Measurements from ENCODE around the gene ZWILCH.
"Not testable (repeated sequence)": the region's sequence is repeated elsewhere in the genome, so short reads cannot be mapped to it uniquely, and the experiment has no call there.

Gene ZWILCH

DNA sequence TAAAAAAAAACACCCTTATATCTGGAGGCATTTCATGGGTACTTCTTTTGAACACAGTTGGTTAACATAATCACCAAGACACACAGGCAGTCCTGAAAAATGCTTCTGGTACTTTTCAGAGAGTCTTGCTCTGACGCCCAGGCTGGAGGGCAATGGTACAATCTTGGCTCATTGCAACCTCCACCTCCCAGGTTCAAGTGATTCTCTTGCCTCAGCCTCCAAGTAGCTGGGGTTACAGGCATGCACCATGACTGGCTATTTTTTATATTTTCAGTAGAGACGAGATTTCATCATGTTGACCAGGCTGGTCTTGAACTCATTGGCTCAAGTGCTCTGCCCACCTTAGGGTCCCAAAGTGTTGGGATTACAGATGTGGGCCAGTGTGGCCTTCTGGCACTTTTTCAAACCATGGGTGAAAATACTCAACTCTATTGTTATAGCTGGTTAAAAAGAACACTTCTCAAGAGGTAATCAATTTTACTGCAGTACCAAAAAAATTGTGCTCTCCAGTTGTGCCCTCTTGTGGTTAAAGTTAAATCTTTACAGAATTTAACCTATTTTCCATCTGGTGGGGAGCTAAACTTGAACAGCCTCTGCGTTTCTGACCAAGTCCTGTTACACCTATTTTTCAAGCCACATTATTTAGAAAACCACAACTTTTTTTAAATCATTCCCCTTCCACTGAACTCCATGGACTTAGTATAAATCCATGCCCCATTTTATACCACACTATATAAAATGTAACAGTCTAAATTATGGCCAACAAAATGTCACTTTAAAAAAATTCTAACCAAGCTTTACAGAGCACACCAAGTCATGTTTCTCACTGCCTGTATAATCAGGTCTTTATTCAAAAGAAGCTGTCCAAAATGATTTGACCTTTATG is 6.4 kb upstream of the ZWILCH start:
- H3K36me3 ChIP-seq (ENCODE audit: insufficient read depth, low read length), result peaks cover 56% of the 10 kb centered on the region

DNA sequence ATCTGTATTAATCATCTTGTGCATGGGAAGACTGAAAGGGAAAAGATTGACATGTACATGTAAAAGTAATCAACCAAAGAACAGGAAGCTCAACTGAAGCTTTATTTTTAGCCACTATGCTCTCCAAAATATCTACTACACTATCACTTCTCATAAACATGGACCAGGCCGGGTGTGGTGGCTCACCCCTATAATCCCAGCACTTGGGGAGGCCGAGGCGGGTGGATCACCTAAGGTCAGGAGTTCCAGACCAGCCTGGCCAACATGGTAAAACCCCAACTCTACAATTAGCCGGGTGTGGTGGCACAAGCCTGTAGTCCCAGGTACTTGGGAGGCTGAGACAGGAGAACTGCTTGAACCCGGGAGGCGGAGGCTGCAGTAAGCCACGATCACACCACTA is 4.8 kb upstream of the ZWILCH start:
- H3K4me1 ChIP-seq (ENCODE audit: insufficient read depth, low read length); H3K9ac ChIP-seq (ENCODE audit: low read depth, low read length); H3K9me3 ChIP-seq (ENCODE audit: control insufficient read depth, insufficient read depth, low read length): not testable (repeated sequence)
- H3K36me3 ChIP-seq (ENCODE audit: insufficient read depth, low read length), result peaks cover 52% of the 10 kb centered on the region

More for the DNA sequence above, 6.4 kb upstream of the ZWILCH start:
- Histone ChIP-seq H3K9me3 (ENCODE audit: control insufficient read depth, insufficient read depth, low read length) (no peaks in the 10 kb centered on the region), H3K9ac (ENCODE audit: low read depth, low read length) (no peak overlapping the region), H3K4me1 (ENCODE audit: insufficient read depth, low read length) (peaks cover 8% of the 10 kb centered on the region)

DNA sequence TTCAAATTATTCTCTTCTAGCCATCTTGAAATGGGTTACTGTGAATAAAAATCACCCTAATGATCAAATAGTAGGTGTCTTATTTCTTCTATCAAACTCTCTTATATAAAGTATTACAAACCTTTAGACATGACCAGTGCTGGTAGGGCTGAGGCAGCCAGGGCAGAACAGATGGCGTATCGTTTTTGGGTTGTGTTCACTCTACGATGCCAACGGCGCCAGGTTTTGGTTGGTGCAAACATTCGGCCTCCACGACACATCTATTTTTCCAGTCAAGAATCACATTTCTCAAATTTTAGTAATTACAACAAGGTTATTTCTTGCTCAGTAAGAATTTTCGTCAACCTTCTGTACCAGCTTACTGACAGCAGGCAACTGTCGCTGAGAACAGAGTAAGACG is 2.6 kb upstream of the ZWILCH start:
- Histone ChIP-seq H3K36me3 (ENCODE audit: insufficient read depth, low read length) (peaks cover 52% of the 10 kb centered on the region), H3K9me3 (ENCODE audit: control insufficient read depth, insufficient read depth, low read length) (no peaks in the 10 kb centered on the region), H3K4me1 (ENCODE audit: insufficient read depth, low read length) (peaks cover 5% of the 10 kb centered on the region; the same call in 1 of the 2 replicates), H3K9ac (ENCODE audit: low read depth, low read length) (no peak overlapping the region)

DNA sequence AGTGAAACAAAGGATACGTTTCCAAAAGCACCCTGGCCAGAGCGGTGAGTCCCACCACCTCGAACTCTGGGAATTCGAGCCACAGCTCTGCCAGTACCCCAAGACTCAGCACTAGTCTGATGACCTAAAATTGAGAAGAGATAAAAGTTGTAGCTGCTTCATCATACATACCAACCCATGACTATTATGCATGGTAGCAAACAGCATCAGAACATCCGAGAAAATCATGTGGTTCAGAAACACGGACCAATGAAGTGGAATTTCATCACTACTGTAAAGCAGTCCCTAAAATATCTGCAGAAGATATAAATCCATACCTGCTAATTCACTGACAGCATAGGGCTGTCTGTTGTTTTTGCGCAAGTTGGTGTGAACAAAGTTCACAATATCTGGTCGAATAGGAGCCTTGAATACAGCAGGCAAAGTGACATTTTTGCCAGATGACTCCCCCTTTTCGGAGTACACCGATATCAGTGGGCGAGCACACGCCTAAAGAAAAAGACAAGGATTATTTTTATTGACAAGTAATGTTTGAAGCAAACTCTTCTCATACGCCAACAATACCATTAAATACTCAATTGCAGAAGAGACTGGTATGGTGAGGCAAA is 2.0 kb upstream of the ZWILCH start:
- not testable (repeated sequence) for H3K9me3 ChIP-seq (ENCODE audit: control insufficient read depth, insufficient read depth, low read length); H3K4me1 ChIP-seq (ENCODE audit: insufficient read depth, low read length)
- H3K36me3 ChIP-seq (ENCODE audit: insufficient read depth, low read length), result peaks cover 50% of the 10 kb centered on the region
- H3K9ac ChIP-seq (ENCODE audit: low read depth, low read length), result peak overlapping the region; percentile 98

DNA sequence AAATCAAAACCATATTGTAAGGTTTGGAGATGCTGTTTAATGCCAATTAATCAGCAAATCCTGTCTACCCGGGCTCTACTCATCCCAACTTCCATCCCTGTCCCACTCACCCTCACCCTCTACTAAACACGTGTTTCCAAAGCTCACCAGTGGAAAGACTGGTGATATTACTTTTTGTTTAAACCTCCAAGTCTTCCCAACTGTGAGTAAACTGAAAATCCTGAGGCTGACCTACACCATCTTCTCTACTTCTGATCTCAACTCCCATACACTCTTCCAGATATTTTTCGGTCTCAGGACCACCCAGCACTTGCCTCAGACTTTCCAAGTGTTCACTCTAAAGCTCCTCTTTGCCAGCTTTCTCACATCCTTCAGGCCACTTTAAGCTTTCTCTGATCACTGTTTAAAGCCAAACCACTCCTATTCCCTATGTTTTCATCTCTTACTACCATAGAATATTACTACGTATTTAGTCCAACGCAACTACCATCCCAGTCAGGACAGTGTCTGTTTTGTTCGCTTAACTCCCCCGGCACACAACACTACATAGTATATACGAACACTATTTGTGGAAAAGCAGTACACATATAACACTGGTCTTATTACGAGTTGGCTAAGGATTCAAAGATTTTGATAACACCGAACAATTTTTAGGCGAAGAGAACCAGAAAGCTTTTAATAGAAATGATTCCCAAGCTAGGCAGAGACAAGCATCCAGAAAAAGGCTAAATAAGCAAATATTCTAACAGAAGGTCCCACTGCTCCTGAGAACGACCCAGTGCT is 1.2 kb upstream of the ZWILCH start:
- Histone ChIP-seq H3K4me1 (ENCODE audit: insufficient read depth, low read length) (peaks cover 5% of the 10 kb centered on the region; the same call in 1 of the 2 replicates), H3K9me3 (ENCODE audit: control insufficient read depth, insufficient read depth, low read length) (no peaks in the 10 kb centered on the region), H3K9ac (ENCODE audit: low read depth, low read length) (peak overlapping the region; percentile 98), H3K36me3 (ENCODE audit: insufficient read depth, low read length) (peaks cover 42% of the 10 kb centered on the region)

DNA sequence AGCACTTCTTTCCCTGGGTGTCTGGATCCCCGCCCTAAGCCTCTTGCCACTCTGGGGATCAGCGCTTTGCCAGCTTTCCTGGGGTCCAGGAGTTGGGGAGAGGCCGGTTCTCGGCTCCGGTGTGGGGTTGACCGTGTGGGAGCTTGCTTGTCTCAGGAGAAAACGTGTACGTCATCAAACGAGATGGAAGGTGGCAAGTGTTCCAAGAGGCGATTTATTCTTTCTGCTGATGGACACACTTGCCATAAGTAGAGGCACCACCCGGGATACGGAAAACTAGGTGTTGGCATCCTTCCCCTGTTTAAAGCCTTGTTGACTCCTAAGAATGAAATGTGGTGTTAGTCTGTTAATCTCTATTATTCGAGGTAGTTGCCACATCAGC is 295 bp downstream of the ZWILCH start:
- Histone ChIP-seq H3K36me3 (ENCODE audit: insufficient read depth, low read length) (peaks cover 35% of the 10 kb centered on the region), H3K9ac (ENCODE audit: low read depth, low read length) (peak overlapping the region; percentile 98), H3K4me1 (ENCODE audit: insufficient read depth, low read length) (peaks cover 5% of the 10 kb centered on the region; the same call in 1 of the 2 replicates), H3K9me3 (ENCODE audit: control insufficient read depth, insufficient read depth, low read length) (no peaks in the 10 kb centered on the region)

DNA sequence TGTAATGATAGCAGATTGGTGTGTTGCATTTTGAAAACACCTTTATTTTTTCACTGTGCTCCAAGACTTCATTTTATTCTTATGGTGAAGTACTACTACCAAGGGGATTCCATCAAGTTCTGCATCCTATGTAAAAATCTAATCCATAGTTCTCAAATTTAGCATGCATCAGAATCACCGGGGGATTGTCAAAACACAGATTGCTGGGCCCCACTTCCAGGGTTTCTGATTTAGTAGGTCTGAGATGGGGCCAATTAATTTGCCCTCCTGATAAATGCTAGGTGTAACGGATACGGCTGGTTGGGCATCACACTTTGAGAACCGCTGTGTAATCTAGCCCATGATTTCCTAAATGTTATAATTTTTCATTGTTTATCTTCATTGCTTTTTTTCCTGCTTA is 692 bp downstream of the ZWILCH start:
- Histone ChIP-seq H3K36me3 (ENCODE audit: insufficient read depth, low read length) (peaks cover 33% of the 10 kb centered on the region), H3K4me1 (ENCODE audit: insufficient read depth, low read length) (peaks cover 5% of the 10 kb centered on the region; the same call in 1 of the 2 replicates), H3K9ac (ENCODE audit: low read depth, low read length) (peak overlapping the region; percentile 98), H3K9me3 (ENCODE audit: control insufficient read depth, insufficient read depth, low read length) (no peaks in the 10 kb centered on the region)

DNA sequence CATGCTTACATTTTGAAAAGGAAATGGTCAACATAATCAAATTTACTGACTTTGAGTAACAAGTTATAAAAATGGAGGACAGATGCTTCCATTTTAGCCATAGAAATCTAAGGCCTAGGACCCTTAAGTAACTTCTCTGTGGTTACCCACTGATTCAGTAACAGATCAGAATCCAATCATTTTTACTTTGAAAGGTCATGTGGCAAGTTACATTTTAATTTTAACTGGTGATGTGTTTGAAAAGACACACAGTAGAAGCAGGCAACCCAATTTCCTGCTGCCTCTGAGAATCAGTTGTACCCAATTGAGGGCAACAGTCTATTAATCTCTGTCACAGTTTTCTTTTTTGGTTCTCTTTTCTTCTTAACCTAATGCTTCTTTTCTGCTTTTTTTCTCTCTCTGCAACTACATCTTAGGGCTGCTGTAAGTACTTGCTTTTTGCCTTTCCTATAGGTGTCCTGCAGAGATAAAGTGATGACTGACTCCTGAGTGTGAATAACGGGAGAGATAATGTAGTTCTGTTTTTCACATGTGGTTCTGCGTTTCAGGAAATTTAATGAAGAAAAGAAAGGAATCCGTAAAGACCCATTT is 3.3 kb downstream of the ZWILCH start:
- Histone ChIP-seq H3K9me3 (ENCODE audit: control insufficient read depth, insufficient read depth, low read length) (no peaks in the 10 kb centered on the region), H3K36me3 (ENCODE audit: insufficient read depth, low read length) (peaks cover 12% of the 10 kb centered on the region; the same call in 1 of the 2 replicates), H3K4me1 (ENCODE audit: insufficient read depth, low read length) (no peaks in the 10 kb centered on the region; the same call in 1 of the 2 replicates), H3K9ac (ENCODE audit: low read depth, low read length) (no peak overlapping the region)

DNA sequence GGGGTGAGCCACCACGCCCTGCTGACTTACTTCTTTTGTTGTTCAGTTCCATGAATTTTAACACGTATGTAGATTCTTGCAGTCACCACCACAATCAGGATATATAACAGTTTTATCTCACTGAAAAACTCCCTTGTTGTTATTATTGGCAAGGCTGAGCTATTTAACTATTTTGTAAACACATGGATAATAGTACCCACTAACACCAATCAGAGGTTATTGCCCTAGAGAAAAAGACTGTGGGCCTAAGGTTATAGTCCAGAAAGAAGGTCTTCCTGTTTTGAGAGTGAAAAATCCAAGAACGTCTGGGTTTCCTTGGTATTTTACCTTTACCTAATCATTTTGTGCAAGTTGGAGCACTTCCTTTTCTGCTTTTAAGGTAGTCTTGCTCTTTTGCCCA is 9.5 kb downstream of the ZWILCH start:
- H3K9ac ChIP-seq (ENCODE audit: low read depth, low read length), result no peak overlapping the region
- H3K4me1 ChIP-seq (ENCODE audit: insufficient read depth, low read length), result peaks cover 18% of the 10 kb centered on the region
- H3K36me3 ChIP-seq (ENCODE audit: insufficient read depth, low read length), result peaks cover 4% of the 10 kb centered on the region; the same call in 1 of the 2 replicates
- no peaks in the 10 kb centered on the region for H3K9me3 ChIP-seq (ENCODE audit: control insufficient read depth, insufficient read depth, low read length)

DNA sequence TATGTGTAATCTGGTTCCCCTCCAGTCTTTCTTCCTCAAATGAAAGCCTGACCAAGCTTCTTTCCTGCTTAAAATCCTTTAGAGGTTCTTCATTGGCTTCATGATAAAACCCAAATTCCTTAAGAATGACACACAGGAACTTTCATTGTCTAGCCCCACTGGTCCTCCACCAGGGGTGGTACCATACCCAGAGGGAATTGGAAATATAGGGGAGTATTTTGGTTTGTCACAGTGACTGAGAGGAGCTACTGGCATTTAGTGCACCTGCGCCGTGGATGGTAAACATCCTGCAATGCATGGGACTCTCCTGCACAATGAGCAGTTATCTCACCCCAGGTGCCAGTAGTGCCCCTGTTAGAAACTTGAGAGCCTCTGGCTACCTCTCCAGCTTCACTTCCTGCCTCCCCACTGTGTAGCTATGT is 10.8 kb downstream of the ZWILCH start:
- Histone ChIP-seq H3K4me1 (ENCODE audit: insufficient read depth, low read length) (peaks cover 18% of the 10 kb centered on the region), H3K9me3 (ENCODE audit: control insufficient read depth, insufficient read depth, low read length) (no peaks in the 10 kb centered on the region), H3K36me3 (ENCODE audit: insufficient read depth, low read length) (peaks cover 3% of the 10 kb centered on the region), H3K9ac (ENCODE audit: low read depth, low read length) (no peak overlapping the region)

DNA sequence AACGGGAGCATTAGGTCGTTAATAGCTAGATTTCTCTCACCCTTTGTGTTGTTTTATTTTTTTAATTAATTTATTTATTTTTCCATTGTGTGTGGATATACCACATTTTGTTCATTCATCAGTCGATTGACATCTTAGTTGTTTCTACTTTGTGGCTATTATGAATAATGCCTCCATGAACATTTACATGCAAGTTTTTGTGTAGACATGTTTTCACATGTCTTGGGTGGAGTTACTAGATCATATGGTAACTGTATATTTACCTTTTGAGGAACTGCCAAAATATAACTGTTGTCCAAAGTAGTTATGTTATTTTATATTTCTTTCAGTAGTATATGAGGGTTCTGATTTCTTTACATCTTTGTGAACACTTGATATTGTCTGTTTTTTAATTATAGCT is 18.8 kb downstream of the ZWILCH start:
- peaks cover 22% of the 10 kb centered on the region for H3K36me3 ChIP-seq (ENCODE audit: insufficient read depth, low read length)
- H3K4me1 ChIP-seq (ENCODE audit: insufficient read depth, low read length), result no peaks in the 10 kb centered on the region
- no peaks in the 10 kb centered on the region; the same call in 1 of the 2 replicates for H3K9me3 ChIP-seq (ENCODE audit: control insufficient read depth, insufficient read depth, low read length)
- H3K9ac ChIP-seq (ENCODE audit: low read depth, low read length), result no peak overlapping the region

DNA sequence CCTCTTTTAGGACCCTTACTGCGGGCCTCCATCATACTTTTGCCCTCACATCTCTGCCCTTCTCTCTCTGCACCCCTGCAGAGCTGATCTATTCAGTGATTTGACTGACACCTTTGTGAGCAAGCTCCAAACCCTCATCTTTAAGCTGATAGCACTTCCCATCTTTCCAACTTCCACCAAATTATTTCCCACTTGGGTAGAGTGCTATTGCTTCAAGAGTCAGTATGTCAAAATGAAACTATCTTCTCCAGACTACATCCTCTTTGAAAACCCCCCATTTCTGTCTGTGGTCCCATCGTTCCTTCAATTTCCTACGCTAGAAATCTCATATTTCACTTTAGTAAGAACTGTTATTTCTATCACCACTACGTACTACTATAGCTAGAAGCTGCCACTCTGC is 19.7 kb downstream of the ZWILCH start:
- Histone ChIP-seq H3K9ac (ENCODE audit: low read depth, low read length) (no peak overlapping the region), H3K36me3 (ENCODE audit: insufficient read depth, low read length) (peaks cover 22% of the 10 kb centered on the region), H3K4me1 (ENCODE audit: insufficient read depth, low read length) (no peaks in the 10 kb centered on the region), H3K9me3 (ENCODE audit: control insufficient read depth, insufficient read depth, low read length) (no peaks in the 10 kb centered on the region; the same call in 1 of the 2 replicates)

DNA sequence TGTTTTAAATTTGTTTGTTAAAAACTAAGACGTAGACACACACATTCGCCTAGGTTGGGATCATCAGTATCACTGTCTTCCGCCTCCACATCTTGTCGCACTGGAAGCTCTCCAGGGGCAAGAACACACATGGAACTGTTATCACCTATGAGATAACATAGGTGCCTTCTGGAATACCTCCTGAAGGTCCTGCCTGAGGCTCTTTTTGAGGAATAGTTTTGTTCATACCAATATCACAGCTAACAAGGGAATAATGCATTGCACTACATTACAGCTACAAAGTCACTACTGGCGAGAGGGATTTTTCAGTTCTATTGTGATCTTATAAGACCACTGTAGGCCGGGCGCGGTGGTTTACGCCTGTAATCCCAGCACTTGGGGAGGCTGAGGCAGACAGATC is 29.9 kb downstream of the ZWILCH start:
- Histone ChIP-seq H3K4me1 (ENCODE audit: insufficient read depth, low read length) (no peaks in the 10 kb centered on the region), H3K9me3 (ENCODE audit: control insufficient read depth, insufficient read depth, low read length) (no peaks in the 10 kb centered on the region), H3K36me3 (ENCODE audit: insufficient read depth, low read length) (peaks cover 15% of the 10 kb centered on the region)

DNA sequence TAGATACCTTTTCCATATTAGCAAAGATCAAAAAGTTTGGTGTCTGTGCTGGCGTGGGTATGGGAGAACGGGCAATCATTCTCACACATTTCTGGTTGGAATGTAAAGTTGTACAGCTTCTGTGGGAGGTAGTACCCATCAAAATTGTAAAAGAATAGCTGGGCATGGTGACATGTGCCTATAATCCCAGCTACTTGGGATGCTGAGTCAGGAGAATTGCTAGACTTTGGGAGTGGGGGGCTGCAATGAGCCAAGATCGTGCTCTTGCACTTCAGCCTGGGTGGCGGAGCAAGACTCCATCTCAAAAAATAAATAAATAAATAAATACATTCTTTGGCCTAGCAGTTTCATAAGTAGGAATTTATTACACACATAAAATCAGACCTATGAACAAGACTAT is 37.8 kb downstream of the ZWILCH start:
- Histone ChIP-seq H3K4me1 (ENCODE audit: insufficient read depth, low read length) (no peaks in the 10 kb centered on the region), H3K36me3 (ENCODE audit: insufficient read depth, low read length) (peaks cover 13% of the 10 kb centered on the region), H3K9ac (ENCODE audit: low read depth, low read length) (no peak overlapping the region), H3K9me3 (ENCODE audit: control insufficient read depth, insufficient read depth, low read length) (no peaks in the 10 kb centered on the region; the same call in 1 of the 2 replicates)

More for the DNA sequence above, 29.9 kb downstream of the ZWILCH start:
- H3K9ac ChIP-seq (ENCODE audit: low read depth, low read length), result no peak overlapping the region

Measured in ES-I3 (cell line).